ENCODE measurements around the gene SERPINA7. TPM values are rescaled to one million over a fixed set of nuclear protein-coding genes. Genes with fewer than 3 reads are reported as not detected.

The SERPINA7 gene
- total RNA-seq, 1 experiment from 2014 or later = not detected

DNA sequence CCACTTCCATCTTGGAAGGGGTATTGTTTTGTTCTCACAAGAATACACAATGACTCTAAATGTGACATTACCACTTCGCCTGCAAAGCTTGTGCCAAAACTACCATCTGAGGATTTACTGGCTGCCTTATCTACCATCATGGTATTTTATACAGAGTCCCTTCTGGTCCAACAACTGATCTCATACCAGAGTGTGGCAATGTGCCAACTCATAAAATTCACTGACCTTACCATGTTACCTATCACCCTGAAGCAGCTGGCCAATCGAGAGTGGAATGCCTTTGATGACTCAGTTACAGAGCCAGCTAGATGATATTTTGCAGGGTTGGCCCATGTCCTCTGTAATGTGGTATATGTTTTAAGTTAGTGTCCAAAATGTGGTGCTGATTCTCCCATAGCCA lies 3.8 kb upstream of the SERPINA7 start:
- Histone ChIP-seq H3K4me2 (no peak overlapping the region), H3K4me1 (replicated peaks; ENCODE audit: insufficient read depth) (no peaks in the 10 kb centered on the region), H3K27ac (no peak overlapping the region), H3K36me3 (ENCODE audit: low read depth) (no peaks in the 10 kb centered on the region), H3K27me3 (ENCODE audit: insufficient read depth, low read depth) (no peaks in the 10 kb centered on the region), H3K9me2 (ENCODE audit: insufficient read depth) (no peaks in the 10 kb centered on the region), H3K9me3 (ENCODE audit: insufficient read depth, low read depth) (no peaks in the 10 kb centered on the region), H3F3A (ENCODE audit: insufficient read depth, low read depth) (no peaks in the 10 kb centered on the region), H3K79me2 (ENCODE audit: low read depth) (no peaks in the 10 kb centered on the region), H3K4me3 (no peak overlapping the region), H2AFZ (no peak overlapping the region), H4K20me1 (ENCODE audit: insufficient read depth) (no peaks in the 10 kb centered on the region)
- TF ChIP-seq, protein P1, sequence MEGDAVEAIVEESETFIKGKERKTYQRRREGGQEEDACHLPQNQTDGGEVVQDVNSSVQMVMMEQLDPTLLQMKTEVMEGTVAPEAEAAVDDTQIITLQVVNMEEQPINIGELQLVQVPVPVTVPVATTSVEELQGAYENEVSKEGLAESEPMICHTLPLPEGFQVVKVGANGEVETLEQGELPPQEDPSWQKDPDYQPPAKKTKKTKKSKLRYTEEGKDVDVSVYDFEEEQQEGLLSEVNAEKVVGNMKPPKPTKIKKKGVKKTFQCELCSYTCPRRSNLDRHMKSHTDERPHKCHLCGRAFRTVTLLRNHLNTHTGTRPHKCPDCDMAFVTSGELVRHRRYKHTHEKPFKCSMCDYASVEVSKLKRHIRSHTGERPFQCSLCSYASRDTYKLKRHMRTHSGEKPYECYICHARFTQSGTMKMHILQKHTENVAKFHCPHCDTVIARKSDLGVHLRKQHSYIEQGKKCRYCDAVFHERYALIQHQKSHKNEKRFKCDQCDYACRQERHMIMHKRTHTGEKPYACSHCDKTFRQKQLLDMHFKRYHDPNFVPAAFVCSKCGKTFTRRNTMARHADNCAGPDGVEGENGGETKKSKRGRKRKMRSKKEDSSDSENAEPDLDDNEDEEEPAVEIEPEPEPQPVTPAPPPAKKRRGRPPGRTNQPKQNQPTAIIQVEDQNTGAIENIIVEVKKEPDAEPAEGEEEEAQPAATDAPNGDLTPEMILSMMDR (conservative IDR thresholded peaks at IDR 0.05) = no peak
- TF ChIP-seq EZH2 (IDR thresholded peaks at IDR 0.05; ENCODE audit: low read depth) = no peak
- DNase-seq = no peak
- CTCF ChIA-PET = no interaction called here
- intact Hi-C loops (cut with micrococcal nuclease; ENCODE audit: unreplicated experiment) = no loop called here
- BruUV-seq (replicated peaks) = no TSS peak
- POLR2A ChIA-PET (ENCODE audit: unreplicated experiment) = no interaction called here

- H3K4me1 ChIP-seq (replicated peaks; ENCODE audit: insufficient read depth) = no peaks in the 10 kb centered on the region
- no peaks in the 10 kb centered on the region for H3K36me3 ChIP-seq (ENCODE audit: low read depth)
- H3K79me2 ChIP-seq (ENCODE audit: low read depth) = no peaks in the 10 kb centered on the region
- intact Hi-C loops (cut with micrococcal nuclease; ENCODE audit: unreplicated experiment) = no loop called here
- H3K4me2 ChIP-seq = no peak overlapping the region
- TF ChIP-seq, protein P1 (conservative IDR thresholded peaks at IDR 0.05) = no peak
- TF ChIP-seq EZH2 (IDR thresholded peaks at IDR 0.05; ENCODE audit: low read depth) = no peak
- H2AFZ ChIP-seq = no peak overlapping the region
- H3F3A ChIP-seq (ENCODE audit: insufficient read depth, low read depth) = no peaks in the 10 kb centered on the region
- no peak overlapping the region for H3K27ac ChIP-seq
- POLR2A ChIA-PET (ENCODE audit: unreplicated experiment) = no interaction called here
- H3K4me3 ChIP-seq = no peak overlapping the region
- H3K9me3 ChIP-seq (ENCODE audit: insufficient read depth, low read depth) = no peaks in the 10 kb centered on the region
- no peak for DNase-seq
- H3K9me2 ChIP-seq (ENCODE audit: insufficient read depth) = no peaks in the 10 kb centered on the region
- no peaks in the 10 kb centered on the region for H3K27me3 ChIP-seq (ENCODE audit: insufficient read depth, low read depth)
- no peaks in the 10 kb centered on the region for H4K20me1 ChIP-seq (ENCODE audit: insufficient read depth)
- no TSS peak for BruUV-seq (replicated peaks)
- CTCF ChIA-PET = no interaction called here
Observed at GRCh38 chrX:106040861-106041260, 2.3 kb upstream of the SERPINA7 start.

- Histone ChIP-seq H3K4me1 (replicated peaks; ENCODE audit: insufficient read depth) (no peaks in the 10 kb centered on the region), H3K4me2 (no peak overlapping the region), H3K27ac (no peak overlapping the region), H3K9me2 (ENCODE audit: insufficient read depth) (no peaks in the 10 kb centered on the region), H3K27me3 (ENCODE audit: insufficient read depth, low read depth) (no peaks in the 10 kb centered on the region), H2AFZ (no peak overlapping the region), H3F3A (ENCODE audit: insufficient read depth, low read depth) (no peaks in the 10 kb centered on the region), H3K9me3 (ENCODE audit: insufficient read depth, low read depth) (no peaks in the 10 kb centered on the region), H3K4me3 (no peak overlapping the region), H4K20me1 (ENCODE audit: insufficient read depth) (no peaks in the 10 kb centered on the region), H3K79me2 (ENCODE audit: low read depth) (no peaks in the 10 kb centered on the region), H3K36me3 (ENCODE audit: low read depth) (no peaks in the 10 kb centered on the region)
- intact Hi-C loops (cut with micrococcal nuclease; ENCODE audit: unreplicated experiment) = no loop called here
- TF ChIP-seq EZH2 (IDR thresholded peaks at IDR 0.05; ENCODE audit: low read depth) = no peak
- TF ChIP-seq, protein P1 (conservative IDR thresholded peaks at IDR 0.05) = peak; percentile 41; the same call in 1 of the 2 replicates
- POLR2A ChIA-PET (ENCODE audit: unreplicated experiment) = no interaction called here
- peak in 1 of 2 experiments; percentile 6 for DNase-seq
- CTCF ChIA-PET = interaction anchor here (1.2 kb wide), 1 partner anchor 163 kb away, joined by 5 read pairs; no protein-coding TSS in a partner anchor
- no TSS peak for BruUV-seq (replicated peaks)
Observed at GRCh38 chrX:106039920-106040319, 1.4 kb upstream of the SERPINA7 start.

All from PC-9 (cell line).